Bronchial epithelial cell (primary cell): ENCODE measurements around the gene SCNN1A. TPM values are rescaled to one million over a fixed set of nuclear protein-coding genes. Genes with fewer than 3 reads are reported as not detected.

Experiments used
- DNase-seq: peaks from one replicate; pipeline ENCODE4 v3.0.0-alpha.2; 2010; ENCODE audit warnings: low read depth
- FAIRE-seq: peaks from 2 replicates; lab custom pipeline; 2011; peaks lifted over from hg19 to GRCh38; lab: Jason Lieb, UNC
- H3K27me3 ChIP-seq: 2 replicates; pipeline ENCODE4 v1.5.1; 2011; ENCODE audit warnings: low read length; ENCODE audit not compliant: control insufficient read depth, insufficient read depth
- H3K36me3 ChIP-seq: 2 replicates; pipeline ENCODE4 v1.5.1; 2011; ENCODE audit warnings: low read length; ENCODE audit not compliant: control insufficient read depth, insufficient read depth
- H3K4me3 ChIP-seq: 2 replicates; pipeline ENCODE4 v1.5.1; 2011; ENCODE audit warnings: mild to moderate bottlenecking, low read depth, low read length, control low read depth
- total RNA-seq: library from RNA; depleted of rRNA; stranded (reverse); fragments of >200 nt; gene quantifications from 2 replicates; pipeline ENCODE4 v1.2.1, GENCODE V29; 2014
- TF ChIP-seq, protein P1 (sequence below): IDR thresholded peaks from 2 replicates; pipeline ENCODE4 v1.5.1; 2011; ENCODE audit warnings: mild to moderate bottlenecking, moderate library complexity, low read length, control low read depth, inconsistent platforms; ENCODE audit not compliant: insufficient read depth, severe bottlenecking

SCNN1A gene
- total RNA-seq, 1 donor from 2014 or later = 57.7 TPM

DNA sequence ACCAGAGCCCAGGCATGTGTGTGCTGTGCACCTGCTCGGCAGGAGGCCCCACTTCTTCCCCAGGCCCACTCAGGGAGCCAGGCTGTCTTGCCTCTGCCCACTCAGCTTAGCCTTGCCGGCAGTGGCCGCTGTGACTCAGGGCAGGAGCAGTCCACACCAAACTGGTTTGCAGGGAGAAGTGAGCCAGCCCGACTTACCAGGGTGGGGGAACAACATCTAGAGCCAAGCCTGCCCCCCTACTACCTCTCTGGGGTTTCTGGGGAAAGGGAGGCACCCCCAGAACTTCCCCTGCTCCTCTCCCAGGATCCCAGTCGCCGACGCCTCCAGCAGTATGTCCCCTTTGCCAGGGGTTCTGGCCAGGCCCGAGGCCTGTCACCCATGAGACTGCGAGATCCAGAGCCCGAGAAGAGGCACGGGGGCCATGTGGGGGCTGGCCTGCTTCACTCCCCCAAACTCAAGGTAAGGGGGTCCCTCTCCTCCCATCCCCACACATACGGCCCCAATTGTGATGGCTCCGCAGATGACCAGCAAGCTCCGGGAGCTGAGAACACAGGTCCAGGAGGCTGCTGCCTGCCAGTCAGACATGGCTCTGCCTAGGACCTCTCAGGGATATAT, 61.9 kb downstream of the SCNN1A start:
- TF ChIP-seq, protein P1, sequence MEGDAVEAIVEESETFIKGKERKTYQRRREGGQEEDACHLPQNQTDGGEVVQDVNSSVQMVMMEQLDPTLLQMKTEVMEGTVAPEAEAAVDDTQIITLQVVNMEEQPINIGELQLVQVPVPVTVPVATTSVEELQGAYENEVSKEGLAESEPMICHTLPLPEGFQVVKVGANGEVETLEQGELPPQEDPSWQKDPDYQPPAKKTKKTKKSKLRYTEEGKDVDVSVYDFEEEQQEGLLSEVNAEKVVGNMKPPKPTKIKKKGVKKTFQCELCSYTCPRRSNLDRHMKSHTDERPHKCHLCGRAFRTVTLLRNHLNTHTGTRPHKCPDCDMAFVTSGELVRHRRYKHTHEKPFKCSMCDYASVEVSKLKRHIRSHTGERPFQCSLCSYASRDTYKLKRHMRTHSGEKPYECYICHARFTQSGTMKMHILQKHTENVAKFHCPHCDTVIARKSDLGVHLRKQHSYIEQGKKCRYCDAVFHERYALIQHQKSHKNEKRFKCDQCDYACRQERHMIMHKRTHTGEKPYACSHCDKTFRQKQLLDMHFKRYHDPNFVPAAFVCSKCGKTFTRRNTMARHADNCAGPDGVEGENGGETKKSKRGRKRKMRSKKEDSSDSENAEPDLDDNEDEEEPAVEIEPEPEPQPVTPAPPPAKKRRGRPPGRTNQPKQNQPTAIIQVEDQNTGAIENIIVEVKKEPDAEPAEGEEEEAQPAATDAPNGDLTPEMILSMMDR = peak; percentile 53
- DNase-seq = peak; percentile 60
- Histone ChIP-seq H3K4me3 (no peak overlapping the region), H3K36me3 (peaks cover 4% of the 10 kb centered on the region), H3K27me3 (peaks cover under 1% of the 10 kb centered on the region)
- no peak for FAIRE-seq

DNA sequence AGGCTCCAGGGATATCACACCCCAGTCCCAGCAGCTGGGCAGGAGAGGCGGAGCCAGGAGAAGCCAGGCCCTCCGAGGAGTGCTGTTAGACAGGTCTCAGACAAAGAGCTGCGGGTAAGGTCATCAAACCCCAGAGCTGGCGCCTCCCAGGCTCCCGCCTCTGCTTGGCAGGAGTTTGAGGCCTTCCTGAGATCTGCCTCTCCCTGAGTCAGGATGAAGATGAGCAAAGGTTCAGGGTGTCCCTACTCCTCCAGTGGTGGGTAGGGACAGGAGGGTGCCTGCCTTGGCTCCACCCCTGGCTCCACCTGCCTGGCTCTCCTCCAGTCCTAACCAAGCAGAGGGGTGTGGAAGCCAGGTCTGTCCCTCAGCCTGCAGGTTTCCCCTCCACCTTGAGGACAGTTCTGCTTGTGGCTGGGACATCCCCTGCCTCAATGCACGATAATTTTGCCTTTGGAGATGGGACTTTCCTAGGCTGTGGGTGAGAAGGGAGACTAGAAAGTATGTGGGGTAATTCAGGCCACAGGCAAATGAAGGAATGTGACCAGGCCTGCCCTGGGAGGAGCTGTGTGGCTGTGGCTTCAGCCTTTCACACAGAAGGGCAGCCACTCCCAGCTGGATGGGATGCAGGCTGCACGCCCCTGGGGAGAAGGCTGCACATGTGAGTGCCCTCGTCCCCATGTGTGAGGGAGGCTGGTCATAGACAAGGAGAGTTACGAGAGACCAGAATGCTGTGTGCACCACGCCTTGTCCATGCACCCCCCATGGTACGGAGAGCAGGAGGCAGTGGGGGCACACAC, 62.6 kb downstream of the SCNN1A start:
- H3K4me3 ChIP-seq = no peak overlapping the region
- H3K36me3 ChIP-seq = peaks cover 4% of the 10 kb centered on the region
- TF ChIP-seq, protein P1 = no peak

GRCh38 chr12:6311822-6312528, 63.4 kb downstream of the SCNN1A start:
- TF ChIP-seq, protein P1 = no peak
- DNase-seq (no peak), FAIRE-seq (no peak)
- Histone ChIP-seq H3K36me3 (peaks cover 3% of the 10 kb centered on the region), H3K4me3 (no peak overlapping the region), H3K27me3 (peaks cover 1% of the 10 kb centered on the region)

More for the DNA sequence above, 62.6 kb downstream of the SCNN1A start:
- FAIRE-seq (peak; percentile 86), DNase-seq (peak; percentile 88)
- peaks cover 1% of the 10 kb centered on the region for H3K27me3 ChIP-seq

DNA sequence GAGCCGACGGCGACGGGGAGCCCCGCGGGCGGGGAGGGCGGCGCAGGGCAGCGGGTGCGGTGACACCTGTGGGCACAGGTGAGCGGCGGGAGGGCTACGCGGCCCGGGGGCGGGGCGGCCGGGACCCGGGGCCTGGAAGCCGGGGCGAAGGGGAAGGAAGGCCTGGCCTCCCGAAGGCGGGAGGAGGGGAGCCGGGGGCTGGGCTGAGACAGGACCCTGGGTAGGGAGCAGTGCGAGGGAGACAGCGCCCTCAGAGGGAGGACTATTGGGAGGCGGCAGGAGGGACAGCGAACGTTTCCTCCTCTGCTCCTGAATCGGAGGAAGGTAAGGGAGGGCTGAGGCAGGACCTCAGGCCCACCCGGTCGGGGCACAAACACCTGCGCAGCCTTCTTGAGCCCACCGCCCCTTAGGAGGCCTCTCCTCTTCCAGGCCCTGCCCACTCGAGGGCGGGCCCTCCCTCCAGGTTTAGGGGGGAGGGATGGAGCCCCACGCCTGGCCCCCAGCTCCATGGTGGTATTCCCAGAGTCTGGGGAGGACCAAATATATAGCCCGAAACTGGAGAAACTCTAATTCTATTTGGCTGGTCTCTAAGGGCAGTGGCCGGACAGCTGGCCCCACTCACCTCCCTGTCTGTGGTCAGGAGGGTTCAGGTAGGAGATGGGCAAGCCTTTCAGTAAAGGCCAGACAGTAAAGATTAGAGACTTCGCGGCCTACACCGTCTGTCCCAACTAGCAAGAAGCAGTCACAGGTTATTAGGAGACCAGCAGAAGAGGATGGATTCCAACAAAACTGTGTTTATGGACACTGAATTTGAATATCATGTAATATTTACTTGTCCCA, 64.4 kb downstream of the SCNN1A start:
- Histone ChIP-seq H3K27me3 (peaks cover 1% of the 10 kb centered on the region), H3K36me3 (peaks cover 3% of the 10 kb centered on the region), H3K4me3 (peak overlapping the region; percentile 50)
- TF ChIP-seq, protein P1 = peak; percentile 27
- FAIRE-seq (no peak), DNase-seq (no peak)

DNA sequence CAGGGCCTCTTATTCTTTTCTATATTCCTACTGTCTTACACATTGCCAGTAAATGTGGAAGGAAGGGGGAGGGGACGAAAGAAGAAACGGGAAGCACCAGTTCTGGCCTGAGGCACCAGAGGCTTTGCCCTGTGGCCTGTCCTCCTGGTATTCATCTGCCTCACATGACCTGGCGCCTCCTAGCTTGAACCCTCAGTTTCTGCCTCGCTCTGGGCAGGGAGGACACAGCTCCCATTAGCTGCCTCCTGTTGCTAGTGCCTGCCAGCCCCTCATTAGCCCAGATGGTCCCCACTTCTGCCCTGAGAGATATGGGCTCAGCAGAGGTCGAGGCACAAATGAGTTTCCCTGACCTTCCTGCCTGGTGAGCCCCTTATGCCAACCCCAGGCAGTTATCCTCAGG, 67.8 kb downstream of the SCNN1A start:
- Histone ChIP-seq H3K4me3 (no peak overlapping the region), H3K36me3 (no peaks in the 10 kb centered on the region), H3K27me3 (peaks cover 3% of the 10 kb centered on the region)
- DNase-seq (no peak), FAIRE-seq (peak; percentile 76)
- TF ChIP-seq, protein P1 = no peak
